Lower lobe of right lung (tissue), 2 donors: Measurements from ENCODE around the gene PRRX2. TPM values are rescaled to one million over a fixed set of nuclear protein-coding genes. Genes with fewer than 3 reads are reported as not detected.

Experiments used
- ATAC-seq, 2 donors: fragments of 200-7000 bp; cut with Tn5 transposase; one replicate each; pipeline ENCODE4 v1.9.1; 2020 to 2022; ENCODE audit warnings: mild to moderate bottlenecking in 2 of 2, moderate library complexity in 2 of 2
- DNase-seq: peaks from one replicate; pipeline ENCODE4 v3.0.0-alpha.2; 2020
- H3K27ac ChIP-seq: fragments of 200-600 bp; one replicate; pipeline ENCODE4 v1.8.0; 2022
- H3K27me3 ChIP-seq: fragments of 200-600 bp; one replicate; pipeline ENCODE4 v1.8.0; 2022; ENCODE audit warnings: low read depth
- H3K36me3 ChIP-seq: fragments of 200-600 bp; one replicate; pipeline ENCODE4 v1.8.0; 2022; ENCODE audit warnings: mild to moderate bottlenecking
- H3K4me1 ChIP-seq: fragments of 200-600 bp; one replicate; pipeline ENCODE4 v1.8.0; 2022
- H3K4me3 ChIP-seq: fragments of 200-600 bp; one replicate; pipeline ENCODE4 v1.8.0; 2022; ENCODE audit warnings: mild to moderate bottlenecking
- H3K9me3 ChIP-seq: fragments of 200-600 bp; one replicate; pipeline ENCODE4 v1.8.0; 2022
- intact Hi-C: fragments of 100-400 bp; cut with DNase I; formaldehyde crosslinking; loops from one replicate; pipeline ENCODE4 v1.11.0; 2022
- total RNA-seq: library from RNA; stranded (reverse); fragmentation: NEBNext Ultra II Directional; extraction: Animal tissue kit (Norgen Biotek cat#: 25700); gene quantifications from one replicate; pipeline ENCODE4 v1.2.1, GENCODE V29; 2021
- TF ChIP-seq, protein P1 (sequence below): fragments of 200-600 bp; IDR thresholded peaks from one replicate; pipeline ENCODE4 v1.8.0; 2022; ENCODE audit warnings: antibody characterized with exemption, mild to moderate bottlenecking
- donor health status: DM: no; HTN: yes; CAD: no; lungs with severe emphysema.

The PRRX2 gene
- total RNA-seq, 1 donor from 2014 or later, result 2.5 TPM

DNA sequence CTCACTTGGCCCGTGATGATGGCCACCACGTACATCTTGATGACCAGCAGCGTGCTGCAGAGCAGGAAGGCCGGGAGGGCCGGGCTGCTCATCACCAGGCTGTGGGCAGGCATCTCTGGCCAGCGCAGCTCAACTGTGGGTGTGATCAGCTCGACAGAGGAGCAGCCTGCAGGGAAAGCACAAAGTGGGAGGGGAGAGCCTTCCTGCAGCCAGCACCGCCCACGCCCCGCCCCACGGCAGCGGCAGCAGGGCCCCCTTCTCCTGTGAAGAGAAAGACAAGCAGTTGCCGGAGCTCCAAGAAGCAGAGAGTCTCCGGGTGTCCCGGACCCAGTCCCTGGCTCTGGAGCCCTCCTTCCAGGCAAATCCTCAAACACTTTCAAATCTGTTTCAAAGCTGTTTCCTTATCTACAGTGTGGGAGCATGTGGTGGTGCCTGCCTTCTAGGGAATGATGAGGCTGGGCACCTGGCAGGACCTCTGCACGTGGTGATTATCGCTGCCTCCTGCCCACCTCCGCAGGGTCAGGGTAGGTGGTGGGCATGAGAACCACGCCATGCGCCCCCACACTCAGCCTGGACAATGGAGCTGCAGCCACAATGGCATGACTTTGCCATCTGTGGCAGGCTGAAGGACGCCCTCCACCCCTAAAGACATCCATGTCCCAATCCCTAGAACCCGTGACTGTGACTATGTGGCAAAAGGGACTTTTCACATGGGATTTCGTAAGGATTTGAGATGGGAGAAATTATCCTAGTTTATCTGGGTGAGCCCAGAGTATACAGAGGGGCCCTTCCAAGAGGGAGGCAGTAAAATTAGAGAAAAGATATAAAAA, 87.7 kb downstream of the PRRX2 start, which contains the start of gene PTGES:
Gene PTGES, minus strand, starts transcription at position 143 of the 830 bp plus-strand sequence. Its CDS starts 30 bp downstream, at position 113.
- peak within 1 kb of the TSS; percentile 44 for H3K4me3 ChIP-seq
- intact Hi-C loops, result no loop called here
- no peak within 1 kb of the TSS for H3K27ac ChIP-seq

DNA sequence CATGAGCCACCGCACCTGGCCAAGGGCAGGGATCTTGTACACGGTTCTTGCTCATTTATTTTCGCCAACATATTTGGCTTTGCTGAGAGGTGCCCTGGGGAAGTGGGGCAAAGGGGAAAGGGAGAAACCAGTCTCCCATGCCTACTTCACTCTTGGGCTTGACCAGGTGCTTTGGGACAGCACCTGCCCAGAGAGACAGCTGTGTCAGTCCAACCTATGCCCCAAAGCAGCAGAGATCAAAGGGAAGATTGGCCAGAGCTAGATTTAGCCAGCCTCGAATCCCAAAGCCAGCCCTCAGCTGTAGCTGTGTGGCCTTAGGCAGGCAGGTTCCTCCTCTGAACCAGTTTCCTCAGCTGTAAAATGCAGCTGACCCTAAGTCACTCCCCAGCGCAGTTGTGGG, 89.7 kb downstream of the PRRX2 start:
- Histone ChIP-seq H3K27ac (no peak overlapping the region), H3K4me3 (no peak overlapping the region), H3K9me3 (no peaks in the 10 kb centered on the region), H3K36me3 (no peaks in the 10 kb centered on the region), H3K27me3 (peaks cover 7% of the 10 kb centered on the region), H3K4me1 (peaks cover 29% of the 10 kb centered on the region)
- no peak for ATAC-seq
- intact Hi-C loops, result no loop called here
- no peak for DNase-seq
- TF ChIP-seq, protein P1, sequence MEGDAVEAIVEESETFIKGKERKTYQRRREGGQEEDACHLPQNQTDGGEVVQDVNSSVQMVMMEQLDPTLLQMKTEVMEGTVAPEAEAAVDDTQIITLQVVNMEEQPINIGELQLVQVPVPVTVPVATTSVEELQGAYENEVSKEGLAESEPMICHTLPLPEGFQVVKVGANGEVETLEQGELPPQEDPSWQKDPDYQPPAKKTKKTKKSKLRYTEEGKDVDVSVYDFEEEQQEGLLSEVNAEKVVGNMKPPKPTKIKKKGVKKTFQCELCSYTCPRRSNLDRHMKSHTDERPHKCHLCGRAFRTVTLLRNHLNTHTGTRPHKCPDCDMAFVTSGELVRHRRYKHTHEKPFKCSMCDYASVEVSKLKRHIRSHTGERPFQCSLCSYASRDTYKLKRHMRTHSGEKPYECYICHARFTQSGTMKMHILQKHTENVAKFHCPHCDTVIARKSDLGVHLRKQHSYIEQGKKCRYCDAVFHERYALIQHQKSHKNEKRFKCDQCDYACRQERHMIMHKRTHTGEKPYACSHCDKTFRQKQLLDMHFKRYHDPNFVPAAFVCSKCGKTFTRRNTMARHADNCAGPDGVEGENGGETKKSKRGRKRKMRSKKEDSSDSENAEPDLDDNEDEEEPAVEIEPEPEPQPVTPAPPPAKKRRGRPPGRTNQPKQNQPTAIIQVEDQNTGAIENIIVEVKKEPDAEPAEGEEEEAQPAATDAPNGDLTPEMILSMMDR, result no peak

More for the DNA sequence above, 87.7 kb downstream of the PRRX2 start, which contains the start of gene PTGES:
- ATAC-seq (peak; percentile 92 to 94), DNase-seq (peak; percentile 75)
- H3K4me1 ChIP-seq, result peaks cover 29% of the 10 kb centered on the region
- TF ChIP-seq, protein P1, result no peak
- peaks cover 7% of the 10 kb centered on the region for H3K27me3 ChIP-seq
- no peaks in the 10 kb centered on the region for H3K36me3 ChIP-seq
- no peaks in the 10 kb centered on the region for H3K9me3 ChIP-seq

DNA sequence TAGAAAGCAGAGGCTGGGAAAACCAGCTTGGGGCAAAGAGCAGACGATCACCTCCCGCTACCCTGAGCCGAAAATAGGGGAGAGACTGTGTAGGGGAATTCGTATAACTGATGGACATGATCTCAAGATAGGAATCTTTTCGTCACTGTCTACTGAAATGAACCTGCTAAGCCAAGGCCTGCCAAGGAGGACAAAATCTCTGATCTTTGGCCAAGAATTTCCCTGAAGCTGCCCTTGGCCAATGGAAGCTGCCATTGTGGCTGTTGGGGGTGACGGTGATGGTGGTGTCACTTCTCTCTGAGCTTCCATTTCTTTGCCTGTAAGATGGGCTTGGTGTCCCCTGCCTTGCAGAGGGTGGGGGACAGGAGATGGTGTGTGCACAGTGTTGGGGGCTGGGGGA, 90.7 kb downstream of the PRRX2 start:
- TF ChIP-seq, protein P1, result no peak
- intact Hi-C loops, result no loop called here

DNA sequence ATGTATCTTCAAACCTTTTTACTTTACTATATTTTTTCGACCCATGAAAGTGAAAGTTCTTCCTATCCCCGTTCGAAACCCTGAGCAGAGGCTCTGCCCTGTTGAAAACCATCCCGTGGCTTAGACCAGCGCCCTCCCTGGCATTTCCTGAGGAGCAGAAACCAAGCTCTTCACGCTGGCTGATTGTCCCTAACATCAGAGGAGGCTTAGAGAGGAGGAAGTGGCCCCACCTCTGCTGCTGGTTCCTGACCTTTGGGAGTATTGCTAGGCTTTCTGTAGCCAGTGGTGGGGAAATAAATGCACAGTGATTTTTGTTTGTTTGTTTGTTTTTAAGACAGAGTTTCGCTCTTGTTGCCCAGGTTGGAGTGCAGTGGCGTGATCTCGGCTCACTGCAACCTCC, 91.6 kb downstream of the PRRX2 start:
- no peak overlapping the region for H3K27ac ChIP-seq
- peaks cover 7% of the 10 kb centered on the region for H3K27me3 ChIP-seq
- intact Hi-C loops, result no loop called here
- ATAC-seq, result peak in 1 of 2 donors; percentile 45
- H3K4me1 ChIP-seq, result peaks cover 24% of the 10 kb centered on the region
- TF ChIP-seq, protein P1, result no peak
- DNase-seq, result no peak
- H3K4me3 ChIP-seq, result no peak overlapping the region
- H3K36me3 ChIP-seq, result no peaks in the 10 kb centered on the region
- H3K9me3 ChIP-seq, result no peaks in the 10 kb centered on the region

More for the DNA sequence above, 90.7 kb downstream of the PRRX2 start:
- Histone ChIP-seq H3K9me3 (no peaks in the 10 kb centered on the region), H3K27ac (no peak overlapping the region), H3K4me3 (no peak overlapping the region), H3K36me3 (no peaks in the 10 kb centered on the region), H3K4me1 (peaks cover 29% of the 10 kb centered on the region), H3K27me3 (peaks cover 7% of the 10 kb centered on the region)
- DNase-seq (no peak), ATAC-seq (no peak)

DNA sequence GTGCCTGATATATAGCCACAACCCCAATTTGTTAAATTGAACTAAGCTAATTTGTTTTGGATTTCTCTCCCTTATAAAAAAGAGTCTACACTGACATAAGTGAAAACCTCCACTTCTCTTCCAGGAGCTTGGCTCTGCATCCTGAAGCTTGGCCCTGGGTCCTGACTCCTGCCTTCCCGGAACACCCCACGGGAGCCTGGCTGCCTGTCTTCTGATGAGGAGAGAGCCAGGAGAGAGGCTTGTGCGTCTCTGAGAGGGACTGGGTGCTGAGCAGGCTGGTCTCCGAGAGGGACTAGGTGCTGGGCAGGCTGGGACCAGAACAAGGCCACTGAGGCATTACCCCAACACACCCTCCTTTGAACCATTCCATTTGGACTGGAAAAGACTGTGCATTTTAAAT, 93.9 kb downstream of the PRRX2 start:
- TF ChIP-seq, protein P1, result no peak
- Histone ChIP-seq H3K27me3 (no peaks in the 10 kb centered on the region), H3K36me3 (no peaks in the 10 kb centered on the region), H3K4me1 (peaks cover 21% of the 10 kb centered on the region), H3K27ac (no peak overlapping the region), H3K9me3 (no peaks in the 10 kb centered on the region), H3K4me3 (no peak overlapping the region)
- DNase-seq (no peak), ATAC-seq (no peak)
- intact Hi-C loops, result no loop called here
